ENCODE results near the gene SLC1A7. TPM values are rescaled to one million over a fixed set of nuclear protein-coding genes. Genes with fewer than 3 reads are reported as not detected.

The SLC1A7 gene
- total and polyA plus RNA-seq, 2 experiments from 2014 or later = not detected

DNA sequence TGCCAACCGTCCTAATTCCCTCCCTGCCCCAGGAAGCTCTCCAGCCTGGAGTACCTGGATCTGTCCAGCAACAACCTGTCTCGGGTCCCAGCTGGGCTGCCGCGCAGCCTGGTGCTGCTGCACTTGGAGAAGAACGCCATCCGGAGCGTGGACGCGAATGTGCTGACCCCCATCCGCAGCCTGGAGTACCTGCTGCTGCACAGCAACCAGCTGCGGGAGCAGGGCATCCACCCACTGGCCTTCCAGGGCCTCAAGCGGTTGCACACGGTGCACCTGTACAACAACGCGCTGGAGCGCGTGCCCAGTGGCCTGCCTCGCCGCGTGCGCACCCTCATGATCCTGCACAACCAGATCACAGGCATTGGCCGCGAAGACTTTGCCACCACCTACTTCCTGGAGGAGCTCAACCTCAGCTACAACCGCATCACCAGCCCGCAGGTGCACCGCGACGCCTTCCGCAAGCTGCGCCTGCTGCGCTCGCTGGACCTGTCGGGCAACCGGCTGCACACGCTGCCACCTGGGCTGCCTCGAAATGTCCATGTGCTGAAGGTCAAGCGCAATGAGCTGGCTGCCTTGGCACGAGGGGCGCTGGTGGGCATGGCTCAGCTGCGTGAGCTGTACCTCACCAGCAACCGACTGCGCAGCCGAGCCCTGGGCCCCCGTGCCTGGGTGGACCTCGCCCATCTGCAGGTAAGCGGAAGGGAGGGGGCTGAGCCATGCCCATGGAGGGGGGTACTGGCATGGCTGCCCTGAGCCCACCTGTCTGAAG is 63.9 kb downstream of the SLC1A7 start (continued):
- no peak for TF ChIP-seq ZNF462 (CRISPR knock-in tag; IDR thresholded peaks at IDR 0.05)
- no peak for TF ChIP-seq CREB1 (CRISPR knock-in tag; IDR thresholded peaks at IDR 0.05; ENCODE audit: low read depth)

- DNase-seq (ENCODE audit: low spot score) = no peak
- TF ChIP-seq CREB1 (CRISPR knock-in tag; IDR thresholded peaks at IDR 0.05; ENCODE audit: low read depth) = no peak
- no peak for TF ChIP-seq ZNF114 (CRISPR knock-in tag; IDR thresholded peaks at IDR 0.05)
- TF ChIP-seq JUNB (IDR thresholded peaks at IDR 0.05; ENCODE audit: unreplicated experiment) = no peak
- TF ChIP-seq ZNF331 (CRISPR knock-in tag; IDR thresholded peaks at IDR 0.05; ENCODE audit: low read depth) = no peak
- TF ChIP-seq, protein P1, sequence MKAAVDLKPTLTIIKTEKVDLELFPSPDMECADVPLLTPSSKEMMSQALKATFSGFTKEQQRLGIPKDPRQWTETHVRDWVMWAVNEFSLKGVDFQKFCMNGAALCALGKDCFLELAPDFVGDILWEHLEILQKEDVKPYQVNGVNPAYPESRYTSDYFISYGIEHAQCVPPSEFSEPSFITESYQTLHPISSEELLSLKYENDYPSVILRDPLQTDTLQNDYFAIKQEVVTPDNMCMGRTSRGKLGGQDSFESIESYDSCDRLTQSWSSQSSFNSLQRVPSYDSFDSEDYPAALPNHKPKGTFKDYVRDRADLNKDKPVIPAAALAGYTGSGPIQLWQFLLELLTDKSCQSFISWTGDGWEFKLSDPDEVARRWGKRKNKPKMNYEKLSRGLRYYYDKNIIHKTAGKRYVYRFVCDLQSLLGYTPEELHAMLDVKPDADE (IDR thresholded peaks at IDR 0.05) = no peak
- TF ChIP-seq, protein P2, sequence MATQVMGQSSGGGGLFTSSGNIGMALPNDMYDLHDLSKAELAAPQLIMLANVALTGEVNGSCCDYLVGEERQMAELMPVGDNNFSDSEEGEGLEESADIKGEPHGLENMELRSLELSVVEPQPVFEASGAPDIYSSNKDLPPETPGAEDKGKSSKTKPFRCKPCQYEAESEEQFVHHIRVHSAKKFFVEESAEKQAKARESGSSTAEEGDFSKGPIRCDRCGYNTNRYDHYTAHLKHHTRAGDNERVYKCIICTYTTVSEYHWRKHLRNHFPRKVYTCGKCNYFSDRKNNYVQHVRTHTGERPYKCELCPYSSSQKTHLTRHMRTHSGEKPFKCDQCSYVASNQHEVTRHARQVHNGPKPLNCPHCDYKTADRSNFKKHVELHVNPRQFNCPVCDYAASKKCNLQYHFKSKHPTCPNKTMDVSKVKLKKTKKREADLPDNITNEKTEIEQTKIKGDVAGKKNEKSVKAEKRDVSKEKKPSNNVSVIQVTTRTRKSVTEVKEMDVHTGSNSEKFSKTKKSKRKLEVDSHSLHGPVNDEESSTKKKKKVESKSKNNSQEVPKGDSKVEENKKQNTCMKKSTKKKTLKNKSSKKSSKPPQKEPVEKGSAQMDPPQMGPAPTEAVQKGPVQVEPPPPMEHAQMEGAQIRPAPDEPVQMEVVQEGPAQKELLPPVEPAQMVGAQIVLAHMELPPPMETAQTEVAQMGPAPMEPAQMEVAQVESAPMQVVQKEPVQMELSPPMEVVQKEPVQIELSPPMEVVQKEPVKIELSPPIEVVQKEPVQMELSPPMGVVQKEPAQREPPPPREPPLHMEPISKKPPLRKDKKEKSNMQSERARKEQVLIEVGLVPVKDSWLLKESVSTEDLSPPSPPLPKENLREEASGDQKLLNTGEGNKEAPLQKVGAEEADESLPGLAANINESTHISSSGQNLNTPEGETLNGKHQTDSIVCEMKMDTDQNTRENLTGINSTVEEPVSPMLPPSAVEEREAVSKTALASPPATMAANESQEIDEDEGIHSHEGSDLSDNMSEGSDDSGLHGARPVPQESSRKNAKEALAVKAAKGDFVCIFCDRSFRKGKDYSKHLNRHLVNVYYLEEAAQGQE (IDR thresholded peaks at IDR 0.05; ENCODE audit: unreplicated experiment) = no peak
- no peak for TF ChIP-seq NANOG (IDR thresholded peaks at IDR 0.05; ENCODE audit: borderline replicate concordance)
- no peak for TF ChIP-seq POLR2AphosphoS5 (IDR thresholded peaks at IDR 0.05; ENCODE audit: low read depth)
- TF ChIP-seq EZH2 (IDR thresholded peaks at IDR 0.05; ENCODE audit: low read depth, unreplicated experiment) = no peak
Measured at GRCh38 chr1:53077599-53077965, 64.9 kb downstream of the SLC1A7 start.

More at GRCh38 chr1:53077599-53077965, 64.9 kb downstream of the SLC1A7 start:
- Mint-ChIP-seq H3K4me3 (no peak overlapping the region), H3K27ac (no peak overlapping the region), H3K4me1 (peaks cover 14% of the 10 kb centered on the region), H3K27me3 (ENCODE audit: insufficient read depth, low read depth, poor library complexity) (peaks cover 13% of the 10 kb centered on the region), H3K36me3 (ENCODE audit: low read depth) (no peaks in the 10 kb centered on the region), H3K9me3 (no peaks in the 10 kb centered on the region; the same call in 2 of the 3 replicates)
- Histone ChIP-seq H3K79me2 (replicated peaks; ENCODE audit: insufficient read depth) (no peaks in the 10 kb centered on the region), H3K27ac (ENCODE audit: low read depth) (no peak overlapping the region), H3K4me1 (ENCODE audit: insufficient read depth) (no peaks in the 10 kb centered on the region), H2AFZ (no peak overlapping the region), H3K4me3 (no peak overlapping the region), H3K4me2 (no peak overlapping the region), H3F3A (replicated peaks; ENCODE audit: low read depth) (no peaks in the 10 kb centered on the region), H4K20me1 (replicated peaks; ENCODE audit: insufficient read depth) (no peaks in the 10 kb centered on the region), H3K36me3 (ENCODE audit: insufficient read depth) (no peaks in the 10 kb centered on the region), H3K27me3 (ENCODE audit: insufficient read depth) (no peaks in the 10 kb centered on the region), H3K9me2 (ENCODE audit: insufficient read depth) (no peaks in the 10 kb centered on the region)
- no peak for ATAC-seq
